Esophagus squamous epithelium (tissue), 5 donors: Measurements from ENCODE around the gene PRSS48. TPM values are rescaled to one million over a fixed set of nuclear protein-coding genes. Genes with fewer than 3 reads are reported as not detected.
A peak's percentile ranks its signal among the peaks of the same experiment; 100 is the strongest.
"Not testable (repeated sequence)": the region's sequence is repeated elsewhere in the genome, so short reads cannot be mapped to it uniquely, and the experiment has no call there.

ENCODE experiments used
- DNase-seq: peaks from one replicate; lab custom pipeline; 2025; lab: John Stamatoyannopoulos, UW
- H3K27ac ChIP-seq, 4 donors: fragments of 200-600 bp; sonication (generic); one replicate each; pipeline ENCODE4 v1.5.1; 2016 to 2019; ENCODE audit warnings: mild to moderate bottlenecking in 1 of 4
- H3K27me3 ChIP-seq, 4 donors: fragments of 200-600 bp; sonication (generic); 1 replicate in 3 of 4; 2 replicates in 1 of 4; pipeline versions ENCODE4 v1.5.1 to v1.6.0; 2017 to 2021; ENCODE audit warnings: antibody characterized with exemption in 1 of 4
- H3K36me3 ChIP-seq, 3 donors: fragments of 200-600 bp; sonication (generic); one replicate each; pipeline ENCODE4 v1.5.1; 2016 to 2019
- H3K4me1 ChIP-seq, 3 donors: fragments of 200-600 bp; sonication (generic); one replicate each; pipeline ENCODE4 v1.5.1; 2017 to 2019
- H3K4me3 ChIP-seq, 4 donors: fragments of 200-600 bp; sonication (generic); 1 replicate in 3 of 4; 2 replicates in 1 of 4; pipeline ENCODE4 v1.5.1; 2016 to 2019; ENCODE audit warnings: mild to moderate bottlenecking in 2 of 4, moderate library complexity in 1 of 4
- H3K9me3 ChIP-seq, 3 donors: fragments of 200-600 bp; sonication (generic); one replicate each; pipeline ENCODE4 v1.5.1; 2016 to 2019
- CTCF ChIP-seq, 6 experiments: fragments of 450-650 bp in 4 of 6; fragments of 200-600 bp in 2 of 6; sonication (generic) in 2 of 6; IDR thresholded peaks; one replicate each; pipeline ENCODE4 v1.5.1; 2016 to 2019; ENCODE audit warnings: antibody characterized with exemption in 6 of 6, mild to moderate bottlenecking in 4 of 6, moderate library complexity in 4 of 6
- POLR2A ChIP-seq, 4 donors: fragments of 450-650 bp; IDR thresholded peaks; one replicate each; pipeline ENCODE4 v1.6.1; 2017; ENCODE audit warnings: antibody characterized with exemption in 4 of 4, mild to moderate bottlenecking in 4 of 4, moderate library complexity in 3 of 4
- WGBS, 2 donors: methylation state at CpG; one replicate each; pipeline ENCODE4 v1.1.5; 2018; 5-methylcytosine and 5-hydroxymethylcytosine counted together
- intact Hi-C: fragments of 100-400 bp; cut with DNase I; formaldehyde crosslinking; loops from one replicate; pipeline ENCODE4 v1.15.0; 2022
- total RNA-seq, 4 donors: library from RNA; depleted of rRNA; stranded (reverse); fragments of >200 nt; gene quantifications; one replicate each; pipeline ENCODE4 v1.1.0, GENCODE V29; 2016
- donor health status: DM: yes; HTN: yes; CAD: no.

Gene PRSS48
- total RNA-seq, 4 donors from 2014 or later: not detected

GRCh38 chr4:151267822-151268535, 9.0 kb upstream of the PRSS48 start:
- intact Hi-C loops: no loop called here
- Histone ChIP-seq H3K36me3 (no peaks in the 10 kb centered on the region), H3K27ac (peak overlapping the region in 1 of 4 donors; percentile 17), H3K4me1 (peaks cover 0 to 3% (median 0%) of the 10 kb centered on the region in 3 donors), H3K27me3 (no peaks in the 10 kb centered on the region), H3K9me3 (no peaks in the 10 kb centered on the region), H3K4me3 (no peak overlapping the region)
- 67 to 74% methylated on average over 7 of the region's 7 CpGs for WGBS, 2 donors
- TF ChIP-seq CTCF (IDR thresholded peaks at IDR 0.05) (no peak), POLR2A (IDR thresholded peaks at IDR 0.05) (no peak)
- no peak for DNase-seq

- H3K4me1 ChIP-seq, DNase-seq, H3K9me3 ChIP-seq, H3K36me3 ChIP-seq, H3K4me3 ChIP-seq, H3K27me3 ChIP-seq, intact Hi-C loops, H3K27ac ChIP-seq: not testable (repeated sequence)
Observed at GRCh38 chr4:151268905-151269304, 8.1 kb upstream of the PRSS48 start.

- no peak for DNase-seq
- Histone ChIP-seq H3K27ac (no peak overlapping the region), H3K36me3 (no peaks in the 10 kb centered on the region), H3K4me1 (no peaks in the 10 kb centered on the region), H3K27me3 (no peaks in the 10 kb centered on the region), H3K4me3 (no peak overlapping the region), H3K9me3 (no peaks in the 10 kb centered on the region)
- intact Hi-C loops: no loop called here
- WGBS, 2 donors: 42 to 64% methylated on average over 4 of the region's 4 CpGs
- TF ChIP-seq CTCF (IDR thresholded peaks at IDR 0.05): no peak
- TF ChIP-seq POLR2A (IDR thresholded peaks at IDR 0.05): no peak
Observed at GRCh38 chr4:151284534-151285245, 7.7 kb downstream of the PRSS48 start.

- Histone ChIP-seq H3K9me3 (no peaks in the 10 kb centered on the region), H3K27me3 (no peaks in the 10 kb centered on the region), H3K4me1 (no peaks in the 10 kb centered on the region), H3K36me3 (no peaks in the 10 kb centered on the region), H3K4me3 (no peak overlapping the region), H3K27ac (no peak overlapping the region)
- DNase-seq: no peak
- intact Hi-C loops: no loop called here
- TF ChIP-seq POLR2A (IDR thresholded peaks at IDR 0.05) (no peak), CTCF (IDR thresholded peaks at IDR 0.05) (no peak)
- 82 to 84% methylated on average over 7 of the region's 7 CpGs for WGBS, 2 donors
Observed at GRCh38 chr4:151287409-151287808, 10.4 kb downstream of the PRSS48 start.

- no peak for DNase-seq
- intact Hi-C loops: no loop called here
- Histone ChIP-seq H3K27me3 (no peaks in the 10 kb centered on the region), H3K9me3 (no peaks in the 10 kb centered on the region), H3K4me1 (no peaks in the 10 kb centered on the region), H3K27ac (no peak overlapping the region), H3K36me3 (peaks cover 0 to 4% (median 0%) of the 10 kb centered on the region in 3 donors), H3K4me3 (no peak overlapping the region)
- 43 to 47% methylated on average over 1 of the region's 1 CpG for WGBS, 2 donors
- TF ChIP-seq POLR2A (IDR thresholded peaks at IDR 0.05): no peak
- TF ChIP-seq CTCF (IDR thresholded peaks at IDR 0.05): no peak
Observed at GRCh38 chr4:151291485-151291884, 14.5 kb downstream of the PRSS48 start.
